Tibial artery (tissue), 4 donors: ENCODE data around the gene PPL.
"Not testable (repeated sequence)": the region's sequence is repeated elsewhere in the genome, so short reads cannot be mapped to it uniquely, and the experiment has no call there.

Experiments
- DNase-seq, 2 donors: peaks; one replicate each; pipeline ENCODE4 v3.0.0-alpha.2; 2019
- H3K27ac ChIP-seq, 2 donors: fragments of 200-600 bp; sonication (generic) in 1 of 2; 1 replicate in 1 of 2; 2 replicates in 1 of 2; pipeline ENCODE4 v1.5.1; 2018 to 2019; ENCODE audit warnings: mild to moderate bottlenecking in 1 of 2
- H3K27me3 ChIP-seq, 2 donors: fragments of 200-600 bp; sonication (generic) in 1 of 2; one replicate each; pipeline versions ENCODE4 v1.5.1 to v1.6.0; 2016 to 2019
- H3K36me3 ChIP-seq, 3 donors: fragments of 200-600 bp; sonication (generic) in 2 of 3; one replicate each; pipeline ENCODE4 v1.5.1; 2016 to 2019; ENCODE audit warnings: mild to moderate bottlenecking in 2 of 3
- H3K4me1 ChIP-seq, 4 donors: fragments of 200-600 bp; sonication (generic) in 2 of 4; 1 replicate in 3 of 4; 2 replicates in 1 of 4; pipeline ENCODE4 v1.5.1; 2016 to 2019
- H3K4me3 ChIP-seq, 2 donors: fragments of 200-600 bp; sonication (generic) in 1 of 2; 1 replicate in 1 of 2; 2 replicates in 1 of 2; pipeline ENCODE4 v1.5.1; 2018 to 2019; ENCODE audit warnings: mild to moderate bottlenecking in 2 of 2
- H3K9me3 ChIP-seq, 3 donors: fragments of 200-600 bp; sonication (generic) in 1 of 3; one replicate each; pipeline ENCODE4 v1.5.1; 2016 to 2019
- CTCF ChIP-seq, 2 experiments: fragments of 200-600 bp in 1 of 2; fragments of 450-650 bp in 1 of 2; IDR thresholded peaks; one replicate each; pipeline ENCODE4 v1.5.1; 2017 to 2019; ENCODE audit warnings: antibody characterized with exemption in 2 of 2, mild to moderate bottlenecking in 1 of 2, moderate library complexity in 1 of 2
- intact Hi-C: fragments of 100-400 bp; cut with DNase I; formaldehyde crosslinking; loops from one replicate; pipeline ENCODE4 v1.15.0; 2023; ENCODE audit warnings: low total_unique reads

PPL gene

GRCh38 chr16:4899474-4899846 is 37.5 kb downstream of the PPL start:
- no peak for TF ChIP-seq CTCF (IDR thresholded peaks at IDR 0.05)
- Histone ChIP-seq H3K27me3 (peaks cover 0 to 8% of the 10 kb centered on the region in 2 donors), H3K36me3 (peaks cover 0 to 93% (median 25%) of the 10 kb centered on the region in 3 donors), H3K9me3 (peaks cover 0 to 8% (median 0%) of the 10 kb centered on the region in 3 donors), H3K4me1 (no peaks in the 10 kb centered on the region), H3K4me3 (no peak overlapping the region), H3K27ac (no peak overlapping the region)
- DNase-seq = no peak
- intact Hi-C loops = no loop called here

- intact Hi-C loops = no loop called here
- H3K4me1 ChIP-seq = no peaks in the 10 kb centered on the region
- H3K27me3 ChIP-seq = peaks cover 0 to 10% of the 10 kb centered on the region in 2 donors
- DNase-seq = no peak
- peaks cover 0 to 94% (median 30%) of the 10 kb centered on the region in 3 donors for H3K36me3 ChIP-seq
- TF ChIP-seq CTCF (IDR thresholded peaks at IDR 0.05) = no peak
- no peak overlapping the region for H3K27ac ChIP-seq
- peaks cover 0 to 8% (median 0%) of the 10 kb centered on the region in 3 donors for H3K9me3 ChIP-seq
- H3K4me3 ChIP-seq = no peak overlapping the region
These were observed 38.0 kb downstream of the PPL start for GRCh38 chr16:4898811-4899473.

- Histone ChIP-seq H3K4me3 (no peak overlapping the region), H3K27me3 (peaks cover 0 to 12% of the 10 kb centered on the region in 2 donors), H3K36me3 (peaks cover 0 to 94% (median 27%) of the 10 kb centered on the region in 3 donors), H3K27ac (no peak overlapping the region), H3K4me1 (no peaks in the 10 kb centered on the region), H3K9me3 (peaks cover 0 to 8% (median 0%) of the 10 kb centered on the region in 3 donors)
- TF ChIP-seq CTCF (IDR thresholded peaks at IDR 0.05) = no peak
- intact Hi-C loops = no loop called here
- DNase-seq = no peak
These were observed 39.6 kb downstream of the PPL start for GRCh38 chr16:4897328-4897727.

GRCh38 chr16:4896761-4897160 is 40.2 kb downstream of the PPL start:
- H3K9me3 ChIP-seq, intact Hi-C loops, H3K4me1 ChIP-seq, H3K27me3 ChIP-seq, DNase-seq, H3K27ac ChIP-seq, H3K4me3 ChIP-seq: not testable (repeated sequence)
- H3K36me3 ChIP-seq = peaks cover 0 to 94% (median 30%) of the 10 kb centered on the region in 3 donors

GRCh38 chr16:4895366-4895765 is 41.6 kb downstream of the PPL start:
- Histone ChIP-seq H3K9me3 (peaks cover 0 to 8% (median 0%) of the 10 kb centered on the region in 3 donors), H3K4me3 (no peak overlapping the region), H3K27me3 (peaks cover 0 to 8% of the 10 kb centered on the region in 2 donors), H3K27ac (no peak overlapping the region), H3K36me3 (peaks cover 0 to 94% (median 43%) of the 10 kb centered on the region in 3 donors), H3K4me1 (no peaks in the 10 kb centered on the region)
- DNase-seq = no peak
- intact Hi-C loops = no loop called here
- TF ChIP-seq CTCF (IDR thresholded peaks at IDR 0.05) = no peak

- no peaks in the 10 kb centered on the region for H3K4me1 ChIP-seq
- peaks cover 0 to 8% of the 10 kb centered on the region in 2 donors for H3K27me3 ChIP-seq
- no peak for TF ChIP-seq CTCF (IDR thresholded peaks at IDR 0.05)
- no peak overlapping the region for H3K4me3 ChIP-seq
- no peak for DNase-seq
- H3K36me3 ChIP-seq = peaks cover 2 to 98% (median 52%) of the 10 kb centered on the region in 3 donors
- H3K9me3 ChIP-seq = peaks cover 0 to 8% (median 0%) of the 10 kb centered on the region in 3 donors
- no peak overlapping the region for H3K27ac ChIP-seq
- intact Hi-C loops = no loop called here
These were observed 42.4 kb downstream of the PPL start for GRCh38 chr16:4894276-4895150.
